Vagina (tissue), 2 donors: ENCODE measurements around the gene HDHD5.

Source experiments
- POLR2A ChIP-seq, 2 donors: fragments of 450-650 bp; IDR thresholded peaks; one replicate each; pipeline ENCODE4 v1.6.1; 2017; ENCODE audit warnings: antibody characterized with exemption in 2 of 2, mild to moderate bottlenecking in 2 of 2, moderate library complexity in 2 of 2
- POLR2AphosphoS5 ChIP-seq, 2 donors: sonication (generic); formaldehyde crosslinking; IDR thresholded peaks; one replicate each; pipeline ENCODE4 v1.9.0; 2017; ENCODE audit warnings: antibody characterized with exemption in 2 of 2, mild to moderate bottlenecking in 2 of 2, low read depth in 1 of 2; ENCODE audit not compliant: insufficient read depth in 1 of 2
- TF ChIP-seq, protein P1 (sequence below), 3 experiments: fragments of 450-650 bp in 2 of 3; fragments of 200-600 bp in 1 of 3; sonication (generic) in 1 of 3; IDR thresholded peaks; one replicate each; pipeline ENCODE4 v1.5.1; 2017 to 2019; ENCODE audit warnings: antibody characterized with exemption in 3 of 3, mild to moderate bottlenecking in 2 of 3, moderate library complexity in 2 of 3

DNA sequence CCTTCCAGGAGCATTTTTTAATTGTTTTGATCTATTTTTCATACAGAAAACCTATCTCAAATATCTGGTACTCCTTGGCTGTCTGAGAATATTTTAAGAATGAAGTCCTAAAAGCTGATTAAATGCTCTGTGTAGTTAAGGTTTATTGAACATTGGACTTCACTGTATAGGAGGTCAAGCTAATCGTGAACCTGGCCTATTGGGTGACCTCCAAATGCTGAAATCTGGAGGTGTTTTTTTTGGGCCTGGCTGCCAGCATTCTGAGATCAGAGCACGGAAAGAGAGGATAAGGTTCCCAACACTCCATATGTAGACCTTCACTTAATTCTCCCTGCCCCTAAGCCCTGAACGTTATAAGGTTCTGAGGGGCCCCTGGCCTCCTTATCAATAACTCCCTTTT is 66.0 kb downstream of the HDHD5 start:
- TF ChIP-seq, protein P1, sequence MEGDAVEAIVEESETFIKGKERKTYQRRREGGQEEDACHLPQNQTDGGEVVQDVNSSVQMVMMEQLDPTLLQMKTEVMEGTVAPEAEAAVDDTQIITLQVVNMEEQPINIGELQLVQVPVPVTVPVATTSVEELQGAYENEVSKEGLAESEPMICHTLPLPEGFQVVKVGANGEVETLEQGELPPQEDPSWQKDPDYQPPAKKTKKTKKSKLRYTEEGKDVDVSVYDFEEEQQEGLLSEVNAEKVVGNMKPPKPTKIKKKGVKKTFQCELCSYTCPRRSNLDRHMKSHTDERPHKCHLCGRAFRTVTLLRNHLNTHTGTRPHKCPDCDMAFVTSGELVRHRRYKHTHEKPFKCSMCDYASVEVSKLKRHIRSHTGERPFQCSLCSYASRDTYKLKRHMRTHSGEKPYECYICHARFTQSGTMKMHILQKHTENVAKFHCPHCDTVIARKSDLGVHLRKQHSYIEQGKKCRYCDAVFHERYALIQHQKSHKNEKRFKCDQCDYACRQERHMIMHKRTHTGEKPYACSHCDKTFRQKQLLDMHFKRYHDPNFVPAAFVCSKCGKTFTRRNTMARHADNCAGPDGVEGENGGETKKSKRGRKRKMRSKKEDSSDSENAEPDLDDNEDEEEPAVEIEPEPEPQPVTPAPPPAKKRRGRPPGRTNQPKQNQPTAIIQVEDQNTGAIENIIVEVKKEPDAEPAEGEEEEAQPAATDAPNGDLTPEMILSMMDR (IDR thresholded peaks at IDR 0.05) = no peak
- TF ChIP-seq POLR2A (IDR thresholded peaks at IDR 0.05) (no peak), POLR2AphosphoS5 (IDR thresholded peaks at IDR 0.05; ENCODE audit: insufficient read depth in 1 of 2, low read depth in 1 of 2) (no peak)
